ENCODE measurements around the gene FBRSL1. TPM values are rescaled to one million over a fixed set of nuclear protein-coding genes. Genes with fewer than 3 reads are reported as not detected.
A peak's percentile ranks its signal among the peaks of the same experiment; 100 is the strongest.

FBRSL1 gene
- total and polyA plus RNA-seq, 2 donors (not counting 1 experiment from before 2014, with no cell fraction given), result 62.6 to 112 TPM

GRCh38 chr12:132484891-132485441 is 5.0 kb upstream of the FBRSL1 start:
- TF ChIP-seq EZH2 (IDR thresholded peaks at IDR 0.05; ENCODE audit: borderline replicate concordance, insufficient read depth, low read depth, low read length, poor library complexity, severe bottlenecking), result no peak
- no peak for TF ChIP-seq CTCF (IDR thresholded peaks at IDR 0.05)
- peaks cover 46% of the 10 kb centered on the region for H3K4me1 Mint-ChIP-seq
- no peaks in the 10 kb centered on the region for H3K9me3 Mint-ChIP-seq (ENCODE audit: insufficient read depth)
- Histone ChIP-seq H3K36me3 (replicated peaks in 1 of 2; ENCODE audit: control extremely low read depth in 1 of 2, control insufficient read depth in 1 of 2, extremely low read depth in 1 of 2, insufficient read depth in 2 of 2, low read length in 1 of 2) (no peaks in the 10 kb centered on the region), H3K79me2 (ENCODE audit: control insufficient read depth, insufficient read depth, low read length) (no peaks in the 10 kb centered on the region), H4K20me1 (ENCODE audit: control insufficient read depth, insufficient read depth, low read length, poor library complexity, severe bottlenecking) (no peaks in the 10 kb centered on the region), H3K27me3 (replicated peaks in 1 of 4; ENCODE audit: control extremely low read depth in 1 of 4, control insufficient read depth in 3 of 4, insufficient read depth in 4 of 4, low read length in 3 of 4) (no peaks in the 10 kb centered on the region), H2AFZ (ENCODE audit: insufficient read depth, low read depth, low read length, poor library complexity, severe bottlenecking) (no peak overlapping the region), H3K27ac (ENCODE audit: low read length in 2 of 2) (no peak overlapping the region), H3K9me3 (ENCODE audit: control extremely low read depth in 1 of 3, control insufficient read depth in 2 of 3, insufficient read depth in 1 of 3, low read length in 2 of 3) (peaks cover 0 to 10% (median 0%) of the 10 kb centered on the region in 3 donors), H3K9ac (ENCODE audit: low read length) (no peak overlapping the region), H3K4me3 (ENCODE audit: control extremely low read depth in 1 of 5, extremely low read depth in 1 of 5, insufficient read depth in 1 of 5, low read depth in 2 of 5, low read length in 4 of 5) (no peak overlapping the region), H3K4me2 (replicated peaks; ENCODE audit: low read depth, low read length, poor library complexity, severe bottlenecking) (no peak overlapping the region), H3K4me1 (ENCODE audit: control insufficient read depth in 2 of 2, insufficient read depth in 2 of 2, low read length in 2 of 2) (peaks cover 26 to 48% of the 10 kb centered on the region in 2 donors)
- intact Hi-C loops (cut with micrococcal nuclease), result loop anchor here (5.0 kb wide), 1 partner anchor 38 kb away; no protein-coding TSS in a partner anchor
- no peak for DNase-seq
- ChIA-PET POLR2A (interaction anchor here (0.8 kb wide), 1 partner anchor 39 kb away, joined by 3 read pairs; no protein-coding TSS in a partner anchor), CTCF (interaction anchor here (1.8 kb wide), 1 partner anchor 70 kb away, joined by 4 read pairs; no protein-coding TSS in a partner anchor)
- no peak overlapping the region for H3K27ac Mint-ChIP-seq
- ATAC-seq (ENCODE audit: low read depth), result no peak
- WGBS (ENCODE audit: insufficient coverage), result 91% methylated on average over 16 of the region's 16 CpGs
- H3K4me3 Mint-ChIP-seq, result no peak overlapping the region
- H3K27me3 Mint-ChIP-seq, result no peaks in the 10 kb centered on the region

- Histone ChIP-seq H3K9me3 (ENCODE audit: control extremely low read depth in 1 of 3, control insufficient read depth in 2 of 3, insufficient read depth in 1 of 3, low read length in 2 of 3) (peaks cover 0 to 10% (median 0%) of the 10 kb centered on the region in 3 donors), H3K4me2 (replicated peaks; ENCODE audit: low read depth, low read length, poor library complexity, severe bottlenecking) (no peak overlapping the region), H3K4me1 (ENCODE audit: control insufficient read depth in 2 of 2, insufficient read depth in 2 of 2, low read length in 2 of 2) (peaks cover 23 to 41% of the 10 kb centered on the region in 2 donors), H3K9ac (ENCODE audit: low read length) (no peak overlapping the region), H3K27ac (ENCODE audit: low read length in 2 of 2) (no peak overlapping the region), H4K20me1 (ENCODE audit: control insufficient read depth, insufficient read depth, low read length, poor library complexity, severe bottlenecking) (no peaks in the 10 kb centered on the region), H3K79me2 (ENCODE audit: control insufficient read depth, insufficient read depth, low read length) (peaks cover under 1% of the 10 kb centered on the region), H2AFZ (ENCODE audit: insufficient read depth, low read depth, low read length, poor library complexity, severe bottlenecking) (no peak overlapping the region), H3K4me3 (ENCODE audit: control extremely low read depth in 1 of 5, extremely low read depth in 1 of 5, insufficient read depth in 1 of 5, low read depth in 2 of 5, low read length in 4 of 5) (no peak overlapping the region), H3K27me3 (replicated peaks in 1 of 4; ENCODE audit: control extremely low read depth in 1 of 4, control insufficient read depth in 3 of 4, insufficient read depth in 4 of 4, low read length in 3 of 4) (no peaks in the 10 kb centered on the region), H3K36me3 (replicated peaks in 1 of 2; ENCODE audit: control extremely low read depth in 1 of 2, control insufficient read depth in 1 of 2, extremely low read depth in 1 of 2, insufficient read depth in 2 of 2, low read length in 1 of 2) (no peaks in the 10 kb centered on the region)
- intact Hi-C loops (cut with micrococcal nuclease), result loop anchor here (5.0 kb wide), 1 partner anchor 38 kb away; no protein-coding TSS in a partner anchor
- TF ChIP-seq CTCF (IDR thresholded peaks at IDR 0.05) (no peak), EZH2 (IDR thresholded peaks at IDR 0.05; ENCODE audit: borderline replicate concordance, insufficient read depth, low read depth, low read length, poor library complexity, severe bottlenecking) (no peak)
- peak overlapping the region; percentile 71 for H3K27ac Mint-ChIP-seq
- 97% methylated on average over 8 of the region's 8 CpGs for WGBS (ENCODE audit: insufficient coverage)
- ATAC-seq (ENCODE audit: low read depth) (no peak), DNase-seq (no peak)
- no peaks in the 10 kb centered on the region for H3K27me3 Mint-ChIP-seq
- H3K9me3 Mint-ChIP-seq (ENCODE audit: insufficient read depth), result no peaks in the 10 kb centered on the region
- CTCF ChIA-PET, result interaction anchor here (1.2 to 1.9 kb wide), 3 partner anchors 46 to 70 kb away, joined by 3 to 8 read pairs (median 4); no protein-coding TSS in a partner anchor
- POLR2A ChIA-PET, result interaction anchor here (0.8 to 1.2 kb wide), 3 partner anchors 13 to 38 kb away, joined by 3 to 4 read pairs (median 4); no protein-coding TSS in a partner anchor
- no peak overlapping the region for H3K4me3 Mint-ChIP-seq
- H3K4me1 Mint-ChIP-seq, result peaks cover 44% of the 10 kb centered on the region
Measured at GRCh38 chr12:132485619-132486018, 4.3 kb upstream of the FBRSL1 start.
